NCI-H82 (cell line): ENCODE results near the gene MIB2.
"Not testable (repeated sequence)": the region's sequence is repeated elsewhere in the genome, so short reads cannot be mapped to it uniquely, and the experiment has no call there.

Experiments used
- DNase-seq: peaks from one replicate; lab custom pipeline; 2025; lab: John Stamatoyannopoulos, UW

MIB2 gene

GRCh38 chr1:1648265-1648664, 33.0 kb downstream of the MIB2 start:
- not testable (repeated sequence) for DNase-seq

GRCh38 chr1:1658583-1659549, 43.6 kb downstream of the MIB2 start, which contains the start of gene CDK11B:
CDK11B (minus strand) TSS chr1:1659004; CDS start chr1:1657485, 1,519 bp downstream.
- DNase-seq: peak; percentile 92

GRCh38 chr1:1662392-1662791, 47.1 kb downstream of the MIB2 start:
- DNase-seq: not testable (repeated sequence)

- not testable (repeated sequence) for DNase-seq
Observed at GRCh38 chr1:1662830-1663560, 47.7 kb downstream of the MIB2 start.

- not testable (repeated sequence) for DNase-seq
Observed at GRCh38 chr1:1664318-1664717, 49.0 kb downstream of the MIB2 start.

- no peak for DNase-seq
Observed at GRCh38 chr1:1664941-1665814, 49.9 kb downstream of the MIB2 start.

GRCh38 chr1:1665815-1666251, 50.5 kb downstream of the MIB2 start:
- peak; percentile 45 for DNase-seq

GRCh38 chr1:1666526-1666925, 51.2 kb downstream of the MIB2 start:
- no peak for DNase-seq

GRCh38 chr1:1669468-1670440, 54.5 kb downstream of the MIB2 start:
- DNase-seq: no peak

- no peak for DNase-seq
Observed at GRCh38 chr1:1670866-1671265, 55.6 kb downstream of the MIB2 start.

GRCh38 chr1:1671365-1672119, 56.2 kb downstream of the MIB2 start:
- no peak for DNase-seq

- DNase-seq: no peak
Observed at GRCh38 chr1:1672181-1672965, 57.1 kb downstream of the MIB2 start.

- DNase-seq: not testable (repeated sequence)
Observed at GRCh38 chr1:1674806-1675205, 59.5 kb downstream of the MIB2 start.

- DNase-seq: not testable (repeated sequence)
Observed at GRCh38 chr1:1675218-1675617, 59.9 kb downstream of the MIB2 start.

- DNase-seq: not testable (repeated sequence)
Observed at GRCh38 chr1:1676087-1676486, 60.8 kb downstream of the MIB2 start.

GRCh38 chr1:1677718-1678580, 62.6 kb downstream of the MIB2 start:
- no peak for DNase-seq

GRCh38 chr1:1678581-1679380, 63.5 kb downstream of the MIB2 start:
- peak; percentile 59 for DNase-seq
